Eye (tissue), 1 donor: Measurements from ENCODE around the gene POM121L12.

Experiments
- DNase-seq: peaks from one replicate; pipeline ENCODE4 v3.0.0-alpha.2; 2015

Gene POM121L12

DNA sequence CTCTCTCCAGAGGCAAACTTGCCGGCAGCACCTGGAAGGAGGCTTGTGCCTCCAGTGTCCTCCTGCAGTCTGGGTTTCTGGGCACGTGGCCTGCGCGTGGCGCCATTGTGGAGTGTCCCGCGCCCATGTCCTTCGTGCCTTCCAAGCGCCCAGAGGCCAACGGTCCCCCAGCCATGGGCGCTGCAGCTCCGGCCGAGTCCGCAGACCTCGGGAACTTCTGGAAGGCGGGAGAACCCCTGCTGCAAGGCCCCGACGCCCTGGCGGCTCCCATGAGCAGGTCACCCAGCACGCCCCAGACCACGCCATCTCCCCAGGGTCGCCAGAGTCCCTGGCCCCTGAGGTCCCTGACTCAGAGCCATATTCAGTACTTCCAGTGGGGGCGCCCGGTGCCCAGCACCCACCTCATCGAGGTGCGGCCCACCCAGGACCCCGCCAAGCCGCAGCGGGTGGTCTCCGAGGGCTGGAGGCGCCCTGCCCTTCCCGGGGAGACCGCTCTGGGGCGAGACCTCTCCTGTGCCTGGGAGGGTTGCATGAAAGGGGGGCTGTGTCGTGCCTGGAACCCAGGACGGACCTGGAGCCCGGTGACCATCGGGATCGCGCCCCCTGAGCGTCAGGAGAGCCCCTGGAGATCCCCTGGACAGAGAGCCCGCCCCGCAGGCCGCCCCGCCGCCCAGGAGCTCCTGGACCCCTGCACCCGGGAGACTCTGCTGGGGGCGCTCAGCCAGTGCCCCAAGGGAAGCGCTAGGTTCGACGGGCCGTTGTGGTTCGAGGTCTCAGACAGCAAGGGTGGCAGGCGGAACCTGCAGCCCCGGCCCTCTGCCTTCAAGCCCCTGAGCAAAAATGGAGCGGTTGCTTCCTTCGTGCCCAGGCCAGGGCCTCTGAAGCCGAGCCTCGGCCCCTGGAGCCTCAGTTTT lies at the start of gene POM121L12:
Gene POM121L12, plus strand, starts transcription at position 135 of the 914 bp plus-strand sequence. Its CDS starts 39 bp downstream, at position 174.
- DNase-seq, result no peak

DNA sequence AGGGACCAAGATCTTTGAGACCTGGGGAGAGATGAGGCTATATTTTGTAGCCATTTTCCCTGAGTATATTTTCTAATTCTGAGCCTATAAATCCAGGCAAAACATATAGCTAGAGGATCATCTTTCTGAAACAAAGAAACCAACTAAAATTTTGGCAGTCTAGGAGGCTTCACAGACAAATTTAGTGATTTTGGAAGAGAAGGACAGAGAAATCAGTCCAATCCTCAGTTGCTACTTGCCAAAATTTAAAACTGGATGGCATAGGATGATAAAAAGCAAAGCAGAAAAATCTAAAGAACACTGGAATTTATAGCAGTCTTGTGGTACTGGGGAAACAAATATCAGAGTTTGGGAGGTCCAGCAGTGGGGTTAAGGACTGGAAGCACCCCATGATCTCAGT lies 43.4 kb upstream of the POM121L12 start:
- no peak for DNase-seq

GRCh38 chr7:52992479-52993162 lies 42.8 kb upstream of the POM121L12 start:
- peak; percentile 38 for DNase-seq

DNA sequence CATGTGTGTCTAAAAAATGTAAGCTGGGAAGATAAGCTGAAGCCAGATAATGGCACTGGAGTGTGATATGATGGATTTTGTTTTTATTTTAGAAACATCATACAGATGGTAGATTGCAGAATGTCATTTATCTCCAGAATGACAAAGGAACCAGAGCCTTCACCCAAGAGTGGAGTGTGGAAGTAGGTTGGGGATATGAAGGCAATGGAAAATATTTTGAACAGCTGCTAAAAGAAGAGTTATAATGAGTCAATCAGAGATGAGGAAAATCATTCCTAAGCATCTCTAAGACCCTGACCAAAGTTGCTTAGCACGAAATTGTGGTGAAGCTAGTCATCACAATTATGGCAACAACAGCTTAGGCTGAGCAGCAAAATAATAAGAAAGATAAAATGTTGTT lies 39.8 kb upstream of the POM121L12 start:
- no peak for DNase-seq

DNA sequence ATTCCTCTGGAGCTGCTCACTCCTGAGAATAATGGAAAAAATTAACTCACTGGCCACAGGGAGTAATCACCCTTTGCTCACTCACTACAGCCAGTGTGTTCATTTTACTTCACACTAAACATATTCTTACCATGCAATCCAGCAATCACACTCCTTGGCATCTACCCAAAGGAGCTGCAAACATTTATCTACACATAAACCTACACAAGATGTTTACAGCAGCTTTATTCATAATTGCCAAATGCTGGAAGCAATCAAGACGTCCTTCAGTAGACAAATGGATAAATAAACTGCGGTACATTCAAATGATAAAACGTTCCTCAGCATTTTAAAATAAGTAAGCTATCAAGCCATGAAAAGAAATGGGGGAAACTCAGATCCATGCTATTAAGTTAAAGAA lies 34.2 kb upstream of the POM121L12 start:
- DNase-seq, result no peak

GRCh38 chr7:53002389-53002788 lies 33.0 kb upstream of the POM121L12 start:
- no peak for DNase-seq

GRCh38 chr7:53003653-53004445 lies 31.6 kb upstream of the POM121L12 start:
- no peak for DNase-seq

DNA sequence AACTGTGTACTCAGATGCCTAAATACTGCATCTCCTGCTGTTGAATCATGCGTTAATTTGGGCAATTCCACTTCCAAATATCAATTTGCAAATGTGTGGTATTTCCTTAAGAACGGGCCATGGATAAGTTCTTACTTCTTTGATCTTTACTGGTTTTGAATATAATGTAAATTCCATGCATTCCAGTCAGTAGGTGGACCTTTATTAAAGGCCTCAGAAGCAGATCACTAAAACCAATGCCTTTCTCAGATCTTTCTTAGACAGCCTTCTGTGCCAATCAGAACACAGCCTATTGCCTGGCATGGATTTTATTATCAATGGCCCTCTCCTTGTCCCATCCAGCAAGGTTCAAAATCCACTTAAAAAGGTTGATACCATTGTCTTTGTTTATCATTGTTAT lies 21.5 kb upstream of the POM121L12 start:
- no peak for DNase-seq

DNA sequence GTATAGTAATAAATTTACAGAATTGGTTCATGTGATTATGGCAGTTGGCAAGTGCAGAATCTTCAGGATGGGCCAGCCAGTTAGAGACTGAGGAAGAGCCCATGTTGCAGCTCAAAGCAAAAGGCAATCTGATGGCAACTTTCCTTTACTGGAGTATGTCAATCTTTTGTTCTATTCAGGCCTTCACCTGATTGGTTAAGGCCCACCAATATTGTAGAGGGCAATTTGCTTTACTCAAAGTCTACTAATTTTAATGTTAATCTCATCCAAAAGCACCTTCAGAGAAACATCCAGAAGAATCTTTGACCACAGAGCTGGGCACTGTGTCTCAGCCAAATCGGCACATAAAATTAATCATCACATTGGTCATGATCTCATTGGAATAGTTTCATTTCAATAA lies 20.0 kb upstream of the POM121L12 start:
- DNase-seq, result no peak

DNA sequence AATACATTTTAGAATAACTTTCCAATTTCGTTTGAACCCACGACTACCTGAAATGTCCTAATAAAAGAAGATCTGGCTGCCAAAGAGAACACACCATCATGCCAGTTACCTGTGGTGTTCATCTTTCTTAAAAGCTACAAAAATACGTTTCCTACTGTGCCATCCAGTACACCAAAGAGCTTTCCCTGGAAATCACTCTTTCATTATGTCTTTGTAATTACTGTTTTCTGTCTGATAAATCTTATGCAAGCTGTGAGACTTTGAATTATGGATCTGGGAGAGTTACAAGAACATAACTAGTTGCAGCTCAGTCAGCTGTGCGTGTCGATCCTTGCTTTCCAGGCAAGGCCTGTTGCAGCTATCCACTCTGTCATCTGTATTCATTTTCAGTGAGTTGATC lies 12.5 kb upstream of the POM121L12 start:
- no peak for DNase-seq

DNA sequence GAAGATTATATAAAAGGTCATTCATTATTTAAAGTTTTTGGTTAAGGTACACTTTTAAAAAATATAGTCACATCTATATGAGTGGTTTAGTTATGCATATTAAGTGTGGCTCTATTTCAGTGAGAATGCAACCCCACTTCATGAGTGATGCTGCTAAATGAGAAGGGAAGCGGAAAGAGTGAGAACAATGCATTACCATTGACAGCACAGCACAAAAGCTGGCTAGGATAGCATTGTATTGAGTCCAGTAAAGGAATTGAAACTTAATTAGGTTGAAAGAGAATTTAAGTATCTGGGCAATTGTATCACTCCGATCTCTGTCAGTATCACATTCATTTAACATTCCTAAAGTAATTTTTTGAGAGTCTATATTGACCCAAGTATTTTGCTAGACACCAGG lies 13.2 kb downstream of the POM121L12 start:
- peak; percentile 77 for DNase-seq

- no peak for DNase-seq
Observed at GRCh38 chr7:53050433-53050832, 15.0 kb downstream of the POM121L12 start.

DNA sequence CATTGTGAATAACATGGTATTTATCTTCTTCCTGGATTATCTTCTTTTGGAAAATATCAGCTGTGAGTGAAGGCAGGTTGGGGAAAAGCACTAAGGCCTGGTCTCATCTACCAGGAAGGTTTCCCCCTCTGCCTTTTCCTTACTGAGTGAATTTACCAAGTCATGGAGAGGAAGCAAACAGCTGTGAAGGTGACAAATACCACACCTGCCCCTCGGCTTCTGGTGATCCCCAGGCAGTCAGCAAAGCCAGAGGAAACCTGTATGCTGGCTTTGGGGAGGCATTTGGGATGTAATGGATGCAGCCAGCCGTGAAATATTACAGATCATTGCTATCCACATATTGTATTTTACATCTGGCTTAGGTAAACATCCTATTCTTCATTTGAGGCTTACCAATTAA lies 24.2 kb downstream of the POM121L12 start:
- no peak for DNase-seq

DNA sequence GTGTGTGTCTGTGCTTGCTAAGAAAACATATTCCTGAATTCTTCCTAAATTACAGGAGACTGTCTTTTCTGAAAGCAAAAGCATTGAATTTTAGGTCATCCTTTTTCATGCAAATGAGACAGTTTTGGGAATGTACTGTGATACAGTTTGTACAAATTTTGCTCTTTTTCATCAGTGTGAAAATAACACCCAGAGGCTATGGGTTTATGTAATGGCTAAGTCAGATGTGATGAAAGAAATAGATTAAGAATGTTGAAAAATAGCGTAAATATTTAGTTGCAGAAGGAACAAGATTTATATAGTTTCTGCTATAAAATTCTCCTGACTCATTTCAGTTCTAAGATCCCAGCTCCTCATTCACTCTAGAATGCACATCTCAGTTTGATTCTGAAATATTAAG lies 24.6 kb downstream of the POM121L12 start:
- no peak for DNase-seq

DNA sequence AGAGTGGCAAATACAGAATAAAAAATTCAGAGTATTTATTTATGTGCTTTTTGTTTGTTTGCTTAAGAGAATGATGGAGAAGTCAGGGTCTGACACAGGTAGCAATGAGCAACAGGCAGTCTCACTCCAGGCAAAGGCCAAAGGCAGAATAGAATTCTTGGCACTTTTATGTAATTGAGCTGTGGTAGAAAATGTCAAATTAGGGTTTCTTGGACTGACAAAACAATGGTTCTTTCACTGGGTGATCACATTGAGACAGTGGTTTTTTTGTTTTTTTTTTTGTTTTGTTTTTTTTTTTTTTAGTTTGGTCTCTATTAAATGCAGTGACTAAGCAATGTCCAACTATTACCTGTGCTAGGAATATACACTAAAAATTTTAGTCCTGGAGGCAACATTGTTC lies 27.4 kb downstream of the POM121L12 start:
- no peak for DNase-seq

DNA sequence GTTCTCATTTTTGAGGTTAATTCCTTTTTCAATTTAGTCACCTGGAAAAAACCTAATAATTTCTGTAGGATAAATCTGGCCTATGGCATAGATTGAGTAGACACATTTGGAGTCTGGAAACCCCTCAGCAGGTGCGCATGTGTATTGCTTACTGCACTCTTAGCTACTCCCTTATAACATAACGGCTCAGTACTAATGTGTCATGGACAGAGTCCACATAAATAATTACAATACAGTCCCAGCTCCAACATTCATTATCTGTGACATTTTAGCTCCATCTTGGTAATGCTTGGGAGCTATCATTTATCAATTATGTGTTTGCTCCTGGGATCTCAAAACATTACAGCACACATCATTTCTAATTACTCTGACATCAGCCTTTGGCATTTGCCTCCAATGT lies 33.2 kb downstream of the POM121L12 start:
- DNase-seq, result no peak

GRCh38 chr7:53070883-53071282 lies 35.5 kb downstream of the POM121L12 start:
- DNase-seq, result no peak
